ENCODE measurements around the gene USP33. TPM values are rescaled to one million over a fixed set of nuclear protein-coding genes. Genes with fewer than 3 reads are reported as not detected.

USP33 gene
- polyA plus RNA-seq, 1 of the 3 experiments (the other 2 are of a cell fraction): 26.3 TPM

DNA sequence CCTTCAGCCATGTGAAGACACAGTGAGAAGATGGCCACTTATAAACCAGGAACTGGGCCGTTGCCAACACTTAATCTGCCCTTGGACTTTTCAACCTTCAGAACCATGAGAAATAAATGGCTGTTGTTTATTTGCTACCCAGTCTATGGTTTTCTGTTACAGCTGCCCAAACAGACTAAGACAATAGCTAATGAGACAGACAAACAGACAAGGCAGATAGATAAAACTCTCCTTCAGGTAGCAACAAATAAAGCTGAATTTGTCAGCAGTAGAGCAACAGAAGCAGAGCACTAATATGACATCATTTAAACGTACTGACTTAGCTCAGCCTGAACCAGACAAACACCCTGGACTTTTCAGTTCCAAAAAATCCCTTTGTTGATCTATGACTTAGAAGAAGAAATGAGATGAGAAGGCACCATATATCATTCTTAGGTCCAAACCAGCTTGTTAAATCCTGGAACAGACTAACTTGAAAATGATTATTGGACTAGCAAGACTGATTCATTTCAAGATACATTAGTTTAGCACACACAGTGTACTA, 104.1 kb downstream of the USP33 start:
- DNase-seq: no peak
- ChIA-PET CTCF (interaction anchor here (0.8 to 1.8 kb wide), 2 partner anchors 10 to 27 kb away, joined by 3 to 6 read pairs; partner anchors contain the start of gene ZZZ3), POLR2A (no interaction called here)
- H3K27me3 ChIP-seq (ENCODE audit: insufficient read depth): no peaks in the 10 kb centered on the region
- peaks cover 6% of the 10 kb centered on the region; the same call in 1 of the 2 replicates for H3K9me3 ChIP-seq
- H3K4me1 ChIP-seq (ENCODE audit: control insufficient read depth in 1 of 2, insufficient read depth in 2 of 2, low read depth in 1 of 2, low read length in 1 of 2): 0 out of 4 replicates have a peak, but pooled peaks cover 0 to 3% of the 10 kb centered on the region in 2 experiments
- peaks cover 100% of the 10 kb centered on the region for H3K79me2 ChIP-seq (ENCODE audit: insufficient read depth)
- H3K9ac ChIP-seq: no peak overlapping the region
- no peak overlapping the region for H3K4me3 ChIP-seq (ENCODE audit: low read depth in 2 of 2, low read length in 1 of 2)
- no peak overlapping the region for H3K27ac ChIP-seq (ENCODE audit: low read depth in 2 of 2, low read length in 1 of 2)
- peaks cover 17% of the 10 kb centered on the region for H3F3A ChIP-seq (replicated peaks; ENCODE audit: insufficient read depth)
- TF ChIP-seq NFIC (IDR thresholded peaks at IDR 0.05; ENCODE audit: borderline replicate concordance): no peak
- TF ChIP-seq TEAD4 (IDR thresholded peaks at IDR 0.05; ENCODE audit: borderline replicate concordance, insufficient read depth): no peak
- TF ChIP-seq, protein P1, sequence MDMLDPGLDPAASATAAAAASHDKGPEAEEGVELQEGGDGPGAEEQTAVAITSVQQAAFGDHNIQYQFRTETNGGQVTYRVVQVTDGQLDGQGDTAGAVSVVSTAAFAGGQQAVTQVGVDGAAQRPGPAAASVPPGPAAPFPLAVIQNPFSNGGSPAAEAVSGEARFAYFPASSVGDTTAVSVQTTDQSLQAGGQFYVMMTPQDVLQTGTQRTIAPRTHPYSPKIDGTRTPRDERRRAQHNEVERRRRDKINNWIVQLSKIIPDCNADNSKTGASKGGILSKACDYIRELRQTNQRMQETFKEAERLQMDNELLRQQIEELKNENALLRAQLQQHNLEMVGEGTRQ (IDR thresholded peaks at IDR 0.05; ENCODE audit: borderline replicate concordance, low read depth, low read length): no peak
- no peak for TF ChIP-seq TCF12 (IDR thresholded peaks at IDR 0.05)
- no peak for TF ChIP-seq MXI1 (IDR thresholded peaks at IDR 0.05; ENCODE audit: low read depth, low read length)
- no peak for TF ChIP-seq POLR2AphosphoS5 (IDR thresholded peaks at IDR 0.05; ENCODE audit: low read depth, low read length)
- TF ChIP-seq, protein P2, sequence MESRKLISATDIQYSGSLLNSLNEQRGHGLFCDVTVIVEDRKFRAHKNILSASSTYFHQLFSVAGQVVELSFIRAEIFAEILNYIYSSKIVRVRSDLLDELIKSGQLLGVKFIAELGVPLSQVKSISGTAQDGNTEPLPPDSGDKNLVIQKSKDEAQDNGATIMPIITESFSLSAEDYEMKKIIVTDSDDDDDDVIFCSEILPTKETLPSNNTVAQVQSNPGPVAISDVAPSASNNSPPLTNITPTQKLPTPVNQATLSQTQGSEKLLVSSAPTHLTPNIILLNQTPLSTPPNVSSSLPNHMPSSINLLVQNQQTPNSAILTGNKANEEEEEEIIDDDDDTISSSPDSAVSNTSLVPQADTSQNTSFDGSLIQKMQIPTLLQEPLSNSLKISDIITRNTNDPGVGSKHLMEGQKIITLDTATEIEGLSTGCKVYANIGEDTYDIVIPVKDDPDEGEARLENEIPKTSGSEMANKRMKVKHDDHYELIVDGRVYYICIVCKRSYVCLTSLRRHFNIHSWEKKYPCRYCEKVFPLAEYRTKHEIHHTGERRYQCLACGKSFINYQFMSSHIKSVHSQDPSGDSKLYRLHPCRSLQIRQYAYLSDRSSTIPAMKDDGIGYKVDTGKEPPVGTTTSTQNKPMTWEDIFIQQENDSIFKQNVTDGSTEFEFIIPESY (IDR thresholded peaks at IDR 0.05; ENCODE audit: borderline replicate concordance, low read depth): no peak
- no peak for TF ChIP-seq FOSL2 (IDR thresholded peaks at IDR 0.05; ENCODE audit: borderline replicate concordance, low read depth)
- TF ChIP-seq NRF1 (IDR thresholded peaks at IDR 0.05; ENCODE audit: low read depth, low read length): no peak
- TF ChIP-seq CHD2 (IDR thresholded peaks at IDR 0.05; ENCODE audit: low read length, partially characterized antibody): no peak
- TF ChIP-seq, protein P3, sequence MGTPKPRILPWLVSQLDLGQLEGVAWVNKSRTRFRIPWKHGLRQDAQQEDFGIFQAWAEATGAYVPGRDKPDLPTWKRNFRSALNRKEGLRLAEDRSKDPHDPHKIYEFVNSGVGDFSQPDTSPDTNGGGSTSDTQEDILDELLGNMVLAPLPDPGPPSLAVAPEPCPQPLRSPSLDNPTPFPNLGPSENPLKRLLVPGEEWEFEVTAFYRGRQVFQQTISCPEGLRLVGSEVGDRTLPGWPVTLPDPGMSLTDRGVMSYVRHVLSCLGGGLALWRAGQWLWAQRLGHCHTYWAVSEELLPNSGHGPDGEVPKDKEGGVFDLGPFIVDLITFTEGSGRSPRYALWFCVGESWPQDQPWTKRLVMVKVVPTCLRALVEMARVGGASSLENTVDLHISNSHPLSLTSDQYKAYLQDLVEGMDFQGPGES (IDR thresholded peaks at IDR 0.05; ENCODE audit: low read depth, low read length): no peak
- TF ChIP-seq ELF1 (IDR thresholded peaks at IDR 0.05): no peak
- TF ChIP-seq EP300 (IDR thresholded peaks at IDR 0.05; ENCODE audit: borderline replicate concordance in 1 of 2, low read depth in 1 of 2, low read length in 1 of 2): no peak
- no peak for TF ChIP-seq RCOR1 (IDR thresholded peaks at IDR 0.05; ENCODE audit: low read length)
- TF ChIP-seq SIN3A (IDR thresholded peaks at IDR 0.05; ENCODE audit: borderline replicate concordance, low read depth, low read length): no peak
- no peak for TF ChIP-seq SMC3 (IDR thresholded peaks at IDR 0.05; ENCODE audit: low read depth, low read length)
- TF ChIP-seq MEF2A (IDR thresholded peaks at IDR 0.05; ENCODE audit: borderline replicate concordance, low read depth): no peak
- no peak for TF ChIP-seq RXRA (IDR thresholded peaks at IDR 0.05; ENCODE audit: borderline replicate concordance, low read depth)
- TF ChIP-seq YY1 (IDR thresholded peaks at IDR 0.05; ENCODE audit: low read depth): no peak
- H3K9me2 ChIP-seq: no peaks in the 10 kb centered on the region
- H2AFZ ChIP-seq (ENCODE audit: low read depth): no peak overlapping the region
- H3K4me2 ChIP-seq: no peak overlapping the region
- peaks cover 0 to 13% of the 10 kb centered on the region in 2 experiments for H3K36me3 ChIP-seq (replicated peaks in 1 of 2; ENCODE audit: control insufficient read depth in 1 of 2, insufficient read depth in 2 of 2, low read length in 1 of 2)
- WGBS (ENCODE audit: low lambda C conversion rate): 81% methylated on average over 2 of the region's 2 CpGs
- H4K20me1 ChIP-seq (ENCODE audit: insufficient read depth): peaks cover 24% of the 10 kb centered on the region; the same call in 1 of the 2 replicates

All from SK-N-SH (cell line).